MM.1S (cell line): ENCODE data around the gene EIF4B.

Source experiments
- DNase-seq: peaks from one replicate; pipeline ENCODE4 v3.0.0-alpha.2; 2015
- H2AFZ ChIP-seq: fragments of 300-600 bp; sonication (generic); 2 replicates; pipeline ENCODE4 v1.6.0; 2016; ENCODE audit warnings: antibody characterized with exemption, low read length
- H3F3A ChIP-seq: fragments of 300-600 bp; sonication (generic); 2 replicates; pipeline ENCODE4 v1.6.1; 2016; ENCODE audit warnings: mild to moderate bottlenecking, antibody characterized with exemption, low read length, moderate library complexity, mixed read lengths; ENCODE audit not compliant: insufficient read depth
- H3K27ac ChIP-seq: fragments of 300-600 bp; sonication (generic); 2 replicates; pipeline ENCODE4 v1.5.1; 2016; ENCODE audit warnings: mild to moderate bottlenecking, low read length
- H3K27me3 ChIP-seq: fragments of 300-600 bp; sonication (generic); replicated peaks from 2 replicates; pipeline ENCODE4 v1.6.0; 2016; ENCODE audit warnings: low read length; ENCODE audit not compliant: insufficient read depth
- H3K36me3 ChIP-seq: fragments of 300-600 bp; sonication (generic); replicated peaks from 2 replicates; pipeline ENCODE4 v1.6.1; 2016; ENCODE audit warnings: mild to moderate bottlenecking, low read length, mixed read lengths; ENCODE audit not compliant: insufficient read depth
- H3K4me1 ChIP-seq: fragments of 300-600 bp; sonication (generic); 2 replicates; pipeline ENCODE4 v1.6.1; 2016; ENCODE audit warnings: low read length, mixed read lengths
- H3K4me2 ChIP-seq: fragments of 300-600 bp; sonication (generic); 2 replicates; pipeline ENCODE4 v1.6.0; 2016; ENCODE audit warnings: low read depth, low read length
- H3K4me3 ChIP-seq: fragments of 300-600 bp; sonication (generic); 2 replicates; pipeline ENCODE4 v1.5.1; 2016; ENCODE audit warnings: low read length, mixed read lengths
- H3K79me2 ChIP-seq: fragments of 300-600 bp; sonication (generic); 2 replicates; pipeline ENCODE4 v1.6.1; 2016; ENCODE audit warnings: mixed run types, low read length, mixed read lengths
- H3K9ac ChIP-seq: fragments of 300-600 bp; sonication (generic); 2 replicates; pipeline ENCODE4 v1.6.1; 2016; ENCODE audit warnings: low read length, mixed read lengths
- H3K9me2 ChIP-seq: fragments of 300-600 bp; sonication (generic); replicated peaks from 2 replicates; pipeline ENCODE4 v1.6.1; 2016; ENCODE audit warnings: mild to moderate bottlenecking, low read length, mixed read lengths; ENCODE audit not compliant: insufficient read depth
- H3K9me3 ChIP-seq: fragments of 300-600 bp; sonication (generic); replicated peaks from 2 replicates; pipeline ENCODE4 v1.6.1; 2016; ENCODE audit warnings: mild to moderate bottlenecking, low read length, mixed read lengths; ENCODE audit not compliant: insufficient read depth
- H4K20me1 ChIP-seq: fragments of 300-600 bp; sonication (generic); 2 replicates; pipeline ENCODE4 v1.6.1; 2016; ENCODE audit warnings: mild to moderate bottlenecking, low read length, moderate library complexity, mixed read lengths; ENCODE audit not compliant: insufficient read depth
- CTCF ChIP-seq: fragments of 300-600 bp; sonication (generic); IDR thresholded peaks from 2 replicates; pipeline ENCODE4 v1.5.1; 2016; ENCODE audit warnings: antibody characterized with exemption, low read length, mixed read lengths
- EZH2 ChIP-seq: fragments of 300-600 bp; sonication (generic); optimal IDR thresholded peaks from 2 replicates; pipeline ENCODE3; 2017; ENCODE audit warnings: low read depth, mild to moderate bottlenecking, antibody characterized with exemption, low read length, mixed read lengths
- EZH2phosphoT487 ChIP-seq: fragments of 300-600 bp; sonication (generic); IDR thresholded peaks from 2 replicates; pipeline ENCODE4 v1.6.1; 2018; ENCODE audit warnings: antibody characterized with exemption, low read length

Gene EIF4B

DNA sequence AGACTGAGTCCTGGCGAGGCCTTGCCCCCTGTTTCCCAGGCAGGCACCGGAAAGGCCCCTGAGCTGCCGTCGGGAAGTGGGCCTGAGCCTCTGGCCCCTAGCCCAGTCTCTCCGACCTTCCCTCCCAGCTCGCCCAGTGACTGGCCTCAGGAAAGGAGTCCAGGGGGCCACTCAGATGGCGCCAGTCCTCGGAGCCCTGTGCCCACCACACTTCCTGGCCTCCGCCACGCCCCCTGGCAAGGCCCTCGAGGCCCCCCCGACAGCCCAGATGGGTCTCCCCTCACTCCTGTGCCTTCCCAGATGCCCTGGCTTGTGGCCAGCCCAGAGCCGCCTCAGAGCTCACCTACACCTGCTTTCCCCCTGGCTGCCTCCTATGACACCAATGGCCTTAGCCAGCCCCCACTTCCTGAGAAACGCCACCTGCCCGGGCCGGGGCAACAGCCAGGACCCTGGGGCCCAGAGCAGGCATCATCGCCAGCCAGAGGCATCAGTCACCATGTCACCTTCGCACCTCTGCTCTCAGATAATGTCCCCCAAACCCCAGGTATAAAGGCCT lies 54.5 kb downstream of the EIF4B start:
- no peak overlapping the region for H3K4me3 ChIP-seq
- DNase-seq, result no peak
- no peak overlapping the region for H3K4me2 ChIP-seq
- peaks cover 19% of the 10 kb centered on the region for H3K27me3 ChIP-seq
- no peak overlapping the region for H3K9ac ChIP-seq
- no peak overlapping the region for H3K27ac ChIP-seq
- H3K9me3 ChIP-seq, result no peaks in the 10 kb centered on the region
- no peaks in the 10 kb centered on the region for H3F3A ChIP-seq
- H3K9me2 ChIP-seq, result no peaks in the 10 kb centered on the region
- H3K36me3 ChIP-seq, result no peaks in the 10 kb centered on the region
- TF ChIP-seq EZH2 (no peak), CTCF (no peak), EZH2phosphoT487 (no peak)
- H3K4me1 ChIP-seq, result no peaks in the 10 kb centered on the region
- H3K79me2 ChIP-seq, result no peaks in the 10 kb centered on the region
- no peaks in the 10 kb centered on the region for H4K20me1 ChIP-seq
- H2AFZ ChIP-seq, result no peak overlapping the region

DNA sequence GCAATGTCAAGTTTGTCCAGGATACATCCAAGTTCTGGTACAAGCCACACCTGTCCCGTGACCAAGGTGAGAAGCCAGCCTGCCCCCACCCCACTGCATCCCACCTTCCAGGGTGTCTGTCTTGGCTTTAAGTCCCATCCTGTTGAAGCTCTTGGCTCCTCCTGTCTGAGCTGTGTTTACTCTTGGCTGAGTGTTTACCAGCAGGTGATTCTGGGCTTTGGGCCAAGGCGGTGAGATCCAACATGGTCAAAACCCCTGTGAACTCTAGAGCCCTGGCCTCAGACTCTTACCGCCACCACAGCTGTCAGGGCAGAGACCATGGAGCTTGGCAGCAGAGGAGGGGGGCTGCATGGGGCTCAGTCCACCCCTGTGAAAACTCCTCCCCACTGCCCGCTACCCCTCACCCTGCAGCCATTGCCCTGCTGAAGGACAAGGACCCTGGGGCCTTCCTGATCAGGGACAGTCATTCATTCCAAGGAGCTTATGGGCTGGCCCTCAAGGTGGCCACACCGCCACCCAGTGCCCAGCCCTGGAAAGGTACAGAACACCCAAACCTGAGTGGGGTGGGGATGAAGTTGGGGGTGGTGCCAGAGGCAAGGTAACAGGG lies 55.3 kb downstream of the EIF4B start:
- Histone ChIP-seq H3K79me2 (no peaks in the 10 kb centered on the region), H3K4me2 (no peak overlapping the region), H3K9me2 (no peaks in the 10 kb centered on the region), H3K36me3 (no peaks in the 10 kb centered on the region), H4K20me1 (no peaks in the 10 kb centered on the region), H3K9ac (no peak overlapping the region), H3K27ac (no peak overlapping the region), H3K27me3 (peaks cover 19% of the 10 kb centered on the region), H3K4me3 (no peak overlapping the region), H3K4me1 (no peaks in the 10 kb centered on the region), H2AFZ (no peak overlapping the region), H3F3A (no peaks in the 10 kb centered on the region), H3K9me3 (no peaks in the 10 kb centered on the region)
- TF ChIP-seq EZH2 (no peak), CTCF (peak; percentile 38)
- no peak for DNase-seq

- Histone ChIP-seq H3K4me2 (no peak overlapping the region), H3K9me3 (no peaks in the 10 kb centered on the region), H3F3A (no peaks in the 10 kb centered on the region), H2AFZ (no peak overlapping the region), H3K9ac (no peak overlapping the region), H3K79me2 (no peaks in the 10 kb centered on the region), H4K20me1 (no peaks in the 10 kb centered on the region), H3K9me2 (no peaks in the 10 kb centered on the region), H3K4me3 (no peak overlapping the region), H3K27ac (no peak overlapping the region), H3K36me3 (no peaks in the 10 kb centered on the region), H3K27me3 (peaks cover 19% of the 10 kb centered on the region), H3K4me1 (no peaks in the 10 kb centered on the region)
- DNase-seq, result no peak
- TF ChIP-seq EZH2 (no peak), EZH2phosphoT487 (no peak), CTCF (no peak)
Observed at GRCh38 chr12:53062011-53062961, 56.0 kb downstream of the EIF4B start.
